Activated CD4-positive, alpha-beta T cell treated with anti-CD3 and anti-CD28 coated beads, Interleukin-2, amount 50 U/mL, for 48 hours (primary cell): ENCODE data around the gene KIF26B.
"Not testable (repeated sequence)": the region's sequence is repeated elsewhere in the genome, so short reads cannot be mapped to it uniquely, and the experiment has no call there.

ENCODE experiments used
- DNase-seq, 2 experiments: peaks; one replicate each; pipeline ENCODE4 v3.0.0-alpha.2; 2020

KIF26B gene

GRCh38 chr1:245396615-245397014 lies 241.8 kb downstream of the KIF26B start:
- DNase-seq = no peak

DNA sequence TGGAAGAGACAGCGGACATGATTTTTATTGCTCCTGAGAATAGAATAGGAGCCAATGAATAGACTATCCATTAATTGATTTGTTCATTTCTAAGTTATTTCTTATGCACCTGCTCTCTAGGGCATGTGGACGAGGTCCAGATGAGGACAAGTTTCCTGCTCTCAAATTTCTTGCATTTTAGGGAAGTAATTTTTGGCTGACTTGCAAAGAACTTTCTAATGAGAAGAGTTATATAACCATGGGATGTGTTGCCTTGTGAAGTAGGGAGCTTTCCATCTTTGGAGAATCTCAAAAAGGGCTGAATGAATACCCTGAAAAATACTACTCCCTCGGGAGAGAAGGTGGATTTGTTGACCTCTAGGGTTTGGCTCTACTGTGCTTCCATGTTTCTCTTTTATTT lies 243.0 kb downstream of the KIF26B start:
- no peak for DNase-seq

GRCh38 chr1:245398180-245398579 lies 243.4 kb downstream of the KIF26B start:
- DNase-seq = no peak

GRCh38 chr1:245401881-245402587 lies 247.2 kb downstream of the KIF26B start:
- no peak for DNase-seq

- not testable (repeated sequence) for DNase-seq
These were observed 248.2 kb downstream of the KIF26B start for GRCh38 chr1:245402998-245403397.

DNA sequence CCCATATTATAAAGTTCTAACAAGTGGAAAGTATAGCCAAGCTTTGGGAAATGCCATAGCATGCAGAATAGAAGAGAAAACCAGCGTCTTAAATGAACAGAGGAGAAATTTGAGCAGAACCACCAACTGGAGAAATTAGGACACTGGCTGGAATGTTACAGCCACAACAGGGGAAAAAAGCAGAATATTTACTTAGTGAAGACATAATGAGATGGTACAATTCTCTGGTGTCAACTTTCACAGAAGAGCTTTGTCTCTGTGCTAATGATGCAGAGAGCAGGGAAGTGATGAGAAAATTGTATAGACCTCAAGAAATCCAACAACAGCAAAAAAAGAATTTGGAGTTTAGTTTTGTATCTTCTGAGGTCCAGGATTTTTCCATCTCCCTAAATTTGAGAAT lies 249.7 kb downstream of the KIF26B start:
- no peak for DNase-seq

GRCh38 chr1:245404952-245405351 lies 250.2 kb downstream of the KIF26B start:
- no peak for DNase-seq

DNA sequence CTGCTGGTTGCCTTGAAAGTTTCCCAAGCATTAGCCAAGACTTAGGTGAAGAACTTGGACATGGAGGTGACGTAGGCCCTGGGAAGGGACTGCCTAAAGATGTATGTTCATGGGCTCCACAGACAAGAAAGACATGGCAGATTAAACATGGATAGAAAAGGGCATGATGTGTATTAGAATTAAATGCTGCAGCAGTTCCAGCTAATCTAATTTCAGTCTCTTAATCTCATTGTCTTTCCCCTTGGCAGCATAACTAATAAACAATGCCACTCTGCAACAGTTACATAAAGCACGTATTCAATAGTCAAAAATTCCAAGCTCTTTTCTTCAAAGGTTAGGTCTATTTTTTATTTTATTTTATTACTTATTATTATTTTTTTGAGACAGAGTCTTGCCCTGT lies 251.6 kb downstream of the KIF26B start:
- no peak for DNase-seq

DNA sequence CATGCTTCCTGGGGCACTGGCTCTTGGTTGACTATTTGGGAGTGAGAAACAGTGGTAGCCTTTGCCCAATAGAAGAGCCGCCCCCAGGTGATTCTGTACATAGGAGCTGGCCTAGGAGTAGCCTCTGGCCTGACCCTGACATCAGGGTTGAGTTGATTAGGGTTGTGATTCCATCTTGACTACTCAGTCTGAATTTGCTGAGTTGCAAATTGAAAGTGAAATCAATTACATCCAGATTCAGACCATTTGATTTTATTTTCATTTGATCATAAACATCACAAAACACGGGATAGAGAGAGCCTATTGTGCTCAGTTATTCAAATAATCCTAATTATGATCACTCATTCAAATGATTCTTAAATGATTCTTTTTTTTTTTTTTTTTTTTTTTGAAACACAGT lies 253.2 kb downstream of the KIF26B start:
- no peak for DNase-seq

DNA sequence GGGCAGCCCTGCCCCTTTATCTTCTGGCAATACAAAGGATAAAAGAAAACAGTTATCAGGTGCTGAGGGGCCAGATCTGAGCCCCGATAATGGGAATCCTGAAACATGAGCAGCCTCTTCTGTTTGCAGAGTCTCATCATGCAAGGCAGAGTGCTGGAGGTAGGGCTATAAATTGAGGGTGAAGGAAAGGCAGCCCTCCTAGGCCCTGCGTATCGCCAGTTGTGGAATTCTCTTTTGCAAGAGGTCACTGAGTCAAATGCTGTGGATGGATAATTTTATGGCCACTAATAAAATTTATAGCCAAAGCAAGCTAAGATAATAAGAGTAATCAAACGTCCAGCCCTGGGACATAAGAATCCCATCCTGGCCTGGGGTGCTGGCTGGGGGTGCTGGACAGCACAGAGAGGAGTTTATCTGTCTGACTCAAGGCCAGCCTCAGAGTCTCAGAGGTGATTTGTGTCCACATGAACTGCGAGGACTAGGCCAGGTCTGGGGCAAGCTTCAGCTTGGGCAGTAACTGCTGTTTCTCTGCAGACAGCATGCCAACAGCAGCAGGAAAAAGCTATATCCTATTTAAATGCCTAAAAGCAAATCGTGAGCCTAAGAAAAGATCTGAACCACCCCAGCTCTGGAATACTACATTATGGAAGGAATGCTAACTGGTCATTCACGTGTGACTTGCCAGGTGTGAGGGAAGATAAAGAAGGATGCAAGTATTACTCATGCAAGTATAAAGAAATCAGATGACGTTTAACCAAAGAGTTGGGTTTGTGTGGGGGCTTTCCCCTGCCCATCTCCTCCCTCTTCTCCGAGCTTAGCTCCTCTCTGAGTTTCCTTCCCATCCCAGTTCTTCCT lies 254.8 kb downstream of the KIF26B start:
- no peak for DNase-seq

DNA sequence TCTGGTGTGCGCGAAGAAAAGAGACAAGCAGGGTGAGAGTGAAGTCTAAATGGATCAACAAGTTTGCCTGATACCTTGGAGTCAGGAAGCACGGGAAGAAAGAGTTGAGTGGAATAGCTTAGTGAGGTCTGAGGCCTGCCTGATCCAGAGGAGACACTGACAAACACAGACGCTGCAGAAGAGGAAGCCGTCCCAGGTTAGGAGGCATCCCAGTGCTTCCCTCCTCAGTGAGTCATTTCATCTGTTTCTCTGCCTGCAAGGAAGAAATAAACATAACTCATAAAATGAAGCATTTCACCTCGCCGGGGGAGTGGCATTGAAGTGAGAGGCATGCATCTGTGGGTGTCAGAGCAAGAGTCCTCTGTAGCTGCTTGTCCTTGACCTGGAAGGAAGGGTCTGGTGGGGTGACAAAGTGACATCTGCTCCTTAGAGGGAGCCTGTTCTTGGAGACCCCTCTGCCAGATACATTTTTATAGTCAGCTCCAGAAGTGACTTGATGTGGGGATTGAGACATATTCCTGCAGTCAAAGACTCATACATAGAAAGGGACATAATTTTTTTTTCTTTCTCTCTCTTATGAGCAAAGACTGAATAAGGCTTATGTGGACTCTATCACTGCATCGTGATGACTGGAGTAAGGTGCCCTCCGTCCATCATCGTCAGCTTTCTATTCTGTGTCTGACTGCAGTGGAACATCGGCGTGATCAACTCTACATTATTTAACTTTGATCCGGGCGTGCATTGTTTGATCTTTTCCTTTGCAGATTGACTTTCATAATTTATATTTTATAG lies 256.7 kb downstream of the KIF26B start:
- DNase-seq = no peak

DNA sequence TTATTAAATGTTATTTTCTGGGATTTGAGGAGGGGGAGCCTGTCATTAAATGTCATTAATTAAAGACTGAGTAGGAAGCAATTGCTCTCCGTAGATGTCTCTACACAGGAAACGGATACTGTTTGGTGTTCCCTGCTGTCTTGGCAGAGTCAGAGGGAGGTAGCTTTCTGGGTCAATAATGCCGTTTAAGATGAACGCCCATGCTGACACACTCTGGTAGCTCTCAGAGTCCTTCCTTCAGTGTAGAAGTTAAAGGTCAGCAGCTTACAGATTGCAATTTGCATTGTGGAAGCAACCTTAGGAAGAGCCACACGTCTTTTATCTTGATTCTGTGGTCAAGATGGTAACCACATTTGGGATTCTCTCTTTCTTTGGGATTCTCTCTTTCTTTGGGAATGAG lies 257.5 kb downstream of the KIF26B start:
- DNase-seq = no peak

DNA sequence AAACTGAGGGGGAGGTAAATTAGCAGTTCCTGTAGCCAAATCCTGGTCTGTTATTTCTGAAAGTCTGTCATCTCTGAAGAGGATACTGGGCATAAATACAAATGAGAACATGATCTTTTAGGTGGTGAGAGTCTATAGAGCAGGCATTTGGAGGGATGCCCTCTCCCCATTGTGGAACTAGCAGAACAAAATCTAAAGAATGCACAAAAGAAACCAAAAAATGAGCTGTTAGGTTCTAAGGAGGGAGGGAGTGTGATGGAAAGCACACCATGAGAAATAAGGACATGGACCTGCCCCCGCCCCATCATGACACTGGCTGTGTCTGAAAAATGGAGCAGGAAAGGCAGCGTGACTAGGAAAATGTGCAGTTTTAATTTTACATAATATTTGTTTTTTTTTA lies 262.0 kb downstream of the KIF26B start:
- DNase-seq = no peak

- no peak for DNase-seq
These were observed 263.3 kb downstream of the KIF26B start for GRCh38 chr1:245418077-245418476.

DNA sequence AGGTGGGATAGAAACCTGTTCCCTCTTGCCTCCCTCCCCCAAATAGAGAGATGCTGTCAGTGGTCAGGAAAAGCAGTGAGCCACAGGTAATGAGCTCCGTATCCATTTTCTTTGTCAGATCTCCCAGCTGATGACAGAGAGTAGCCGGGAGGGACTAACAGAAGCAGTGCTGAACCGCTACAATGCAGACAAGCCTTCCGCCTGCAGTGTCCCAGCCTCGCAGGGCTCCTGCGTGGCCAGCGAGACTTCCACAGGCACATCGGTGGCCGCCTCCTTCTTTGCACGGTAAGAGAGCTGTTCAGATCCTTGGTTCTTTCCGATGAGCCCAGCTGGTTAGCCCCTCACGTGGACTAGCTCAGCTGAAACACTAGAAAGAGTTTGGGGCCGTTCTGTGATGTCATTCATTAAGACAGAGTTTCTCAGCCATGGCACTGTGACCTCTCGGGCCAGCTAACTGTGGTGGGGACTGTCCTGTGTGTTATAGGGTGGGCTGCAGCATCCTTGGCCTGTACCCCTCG lies 264.7 kb downstream of the KIF26B start:
- DNase-seq = no peak

DNA sequence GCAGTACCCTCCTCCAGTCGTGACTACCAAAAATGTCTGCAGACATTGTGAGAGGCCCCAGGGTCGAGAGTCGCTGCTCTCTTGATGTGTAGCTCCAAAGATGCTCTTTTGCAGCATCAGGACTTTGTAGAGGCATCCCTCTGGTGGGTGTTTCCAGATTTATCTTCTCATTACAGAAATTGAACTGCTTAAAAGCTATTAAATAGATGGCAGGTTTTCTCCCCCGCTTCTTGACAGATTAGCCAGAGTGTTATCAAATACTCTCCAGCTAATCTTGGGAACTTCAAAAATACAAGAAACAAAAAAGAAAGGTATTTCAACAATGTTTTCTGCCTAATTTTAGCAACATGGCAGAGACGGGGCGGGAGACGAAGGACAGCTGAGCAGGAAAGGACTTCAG lies 265.2 kb downstream of the KIF26B start:
- no peak for DNase-seq

GRCh38 chr1:245420926-245421325 lies 266.1 kb downstream of the KIF26B start:
- no peak for DNase-seq

GRCh38 chr1:245428681-245429080 lies 273.9 kb downstream of the KIF26B start:
- no peak for DNase-seq

DNA sequence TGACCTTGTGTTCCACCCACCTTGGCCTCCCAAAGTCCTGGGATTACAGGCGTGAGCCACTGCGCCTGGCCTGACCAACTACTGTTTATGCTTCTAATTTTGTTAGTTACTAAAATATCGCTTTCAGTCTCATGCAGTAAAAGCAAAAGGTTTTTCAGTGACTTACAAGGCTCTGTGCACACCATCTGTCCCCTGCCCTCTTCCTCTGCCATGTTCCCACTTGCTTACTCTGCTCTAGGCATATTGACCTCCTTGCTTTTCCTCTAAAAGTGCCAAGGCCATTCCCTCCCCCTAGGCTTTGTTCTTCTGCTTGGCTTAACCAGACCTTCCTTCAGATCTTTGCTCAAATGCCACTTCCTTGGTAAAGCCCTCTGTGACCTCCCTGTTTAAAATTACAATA lies 276.9 kb downstream of the KIF26B start:
- DNase-seq = no peak

DNA sequence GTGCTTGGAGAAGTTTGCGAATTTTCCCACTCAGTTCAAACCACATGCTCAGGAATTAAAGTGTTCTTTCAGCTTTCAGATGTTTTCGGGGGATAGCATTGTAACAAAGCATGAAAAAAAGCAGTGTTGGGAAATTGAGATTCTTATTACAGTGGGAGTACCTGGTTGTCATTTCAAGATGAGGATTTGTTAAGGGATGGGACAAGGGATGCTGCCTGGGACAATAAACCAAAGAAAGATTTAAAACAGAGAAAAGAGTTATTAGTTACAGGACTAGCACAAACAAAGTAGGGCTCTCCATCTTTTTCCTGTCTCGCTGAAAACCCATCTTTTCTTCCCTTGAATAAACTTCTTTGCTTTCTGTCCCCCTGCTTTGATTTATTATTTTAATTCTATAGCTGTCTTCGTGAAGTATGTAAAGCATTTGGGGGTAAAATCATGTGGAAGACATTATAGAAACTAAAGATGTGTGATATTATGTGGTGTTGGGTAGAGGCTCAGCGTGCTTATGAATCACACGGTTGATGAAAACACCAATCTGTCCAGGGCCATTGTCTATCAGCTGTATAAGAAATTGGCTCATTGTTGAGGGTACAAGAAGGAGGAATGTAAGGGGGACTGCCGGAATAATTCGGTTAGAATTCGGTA lies 277.6 kb downstream of the KIF26B start:
- no peak for DNase-seq

- no peak for DNase-seq
These were observed 278.8 kb downstream of the KIF26B start for GRCh38 chr1:245433561-245433960.

DNA sequence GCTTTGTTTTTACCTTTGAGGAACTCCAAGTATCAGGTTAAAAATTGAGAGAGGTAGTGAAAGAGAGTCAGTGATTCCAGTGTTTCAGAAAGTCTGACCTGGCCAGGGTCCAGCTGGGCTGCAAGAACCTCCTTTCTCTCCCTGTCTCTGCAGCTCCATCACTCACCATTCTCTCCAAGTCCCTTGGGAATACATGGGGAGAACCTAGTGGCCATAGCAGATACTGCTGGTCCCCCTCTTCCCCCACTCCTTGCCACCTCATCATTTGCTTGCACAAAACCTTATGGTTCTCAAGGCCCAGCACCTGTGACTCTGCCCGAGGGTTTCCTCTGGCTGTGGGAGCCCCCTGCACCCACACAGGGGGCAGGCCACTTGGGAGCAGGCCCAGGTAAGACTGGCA lies 279.5 kb downstream of the KIF26B start:
- no peak for DNase-seq

GRCh38 chr1:245436407-245436806 lies 281.6 kb downstream of the KIF26B start:
- no peak for DNase-seq
